WTC11 (cell line): ENCODE results near the gene EIF4G1. TPM values are rescaled to one million over a fixed set of nuclear protein-coding genes. Genes with fewer than 3 reads are reported as not detected.
A peak's percentile ranks its signal among the peaks of the same experiment; 100 is the strongest.

Experiments
- ATAC-seq: fragments of 200-7000 bp; cut with Tn5 transposase; 2 replicates; pipeline ENCODE4 v1.10.0; 2021; ENCODE audit warnings: mild to moderate bottlenecking, moderate library complexity
- CTCF ChIA-PET: fragments of 300-600 bp; sonication (Branson Sonifier 250); formaldehyde crosslinking; loops from one replicate; lab custom pipeline; 2021; ENCODE audit warnings: antibody characterized with exemption; lab: Charles Lee
- POLR2A ChIA-PET: fragments of 350-600 bp; sonication (Branson Sonifier 250); formaldehyde crosslinking; loops from one replicate; lab custom pipeline; 2021; ENCODE audit warnings: antibody characterized with exemption; lab: Charles Lee
- DNase-seq: peaks from one replicate; pipeline ENCODE4 v3.0.0; 2021; ENCODE audit warnings: low spot score
- H3K27ac Mint-ChIP-seq: 2 replicates; pipeline ENCODE4 v1.8.0; 2021; ENCODE audit warnings: mixed read lengths
- H3K27me3 Mint-ChIP-seq: 2 replicates; pipeline ENCODE4 v1.8.0; 2021; ENCODE audit warnings: low read depth, mild to moderate bottlenecking, moderate library complexity, mixed read lengths
- H3K36me3 Mint-ChIP-seq: 2 replicates; pipeline ENCODE4 v1.8.0; 2021; ENCODE audit warnings: mixed read lengths
- H3K4me1 Mint-ChIP-seq: 2 replicates; pipeline ENCODE4 v1.8.0; 2022; ENCODE audit warnings: mixed read lengths
- H3K4me3 Mint-ChIP-seq: 2 replicates; pipeline ENCODE4 v1.8.0; 2021; ENCODE audit warnings: mild to moderate bottlenecking, moderate library complexity, mixed read lengths
- H3K9me3 Mint-ChIP-seq: 2 replicates; pipeline ENCODE4 v1.8.0; 2021; ENCODE audit warnings: mixed read lengths
- AR ChIP-seq: fragments of 250-450 bp; sonication (Bioruptor Pico); IDR thresholded peaks from 2 replicates; pipeline ENCODE4 v1.9.0; 2021; ENCODE audit warnings: mild to moderate bottlenecking
- ERG ChIP-seq: fragments of 250-450 bp; sonication (Bioruptor Pico); IDR thresholded peaks from 2 replicates; pipeline ENCODE4 v1.8.0; 2021; ENCODE audit warnings: mild to moderate bottlenecking
- GRHL2 ChIP-seq: fragments of 250-450 bp; sonication (Bioruptor Pico); IDR thresholded peaks from 2 replicates; pipeline ENCODE4 v1.8.0; 2022; ENCODE audit warnings: mild to moderate bottlenecking, moderate library complexity; ENCODE audit not compliant: insufficient replicate concordance, severe bottlenecking
- GTF2I ChIP-seq: fragments of 250-450 bp; sonication (Bioruptor Pico); conservative IDR thresholded peaks from 2 replicates; pipeline ENCODE4 v1.4.0; 2021; ENCODE audit warnings: mild to moderate bottlenecking
- JUN ChIP-seq: sonication (generic); formaldehyde crosslinking; IDR thresholded peaks from 2 replicates; pipeline ENCODE4 v1.8.0; 2023; ENCODE audit warnings: mild to moderate bottlenecking, missing genetic modification reagents
- MAX ChIP-seq: sonication (generic); formaldehyde crosslinking; IDR thresholded peaks from 2 replicates; pipeline ENCODE4 v1.8.0; 2022; ENCODE audit warnings: mild to moderate bottlenecking, missing genetic modification reagents
- MXD4 ChIP-seq: fragments of 250-450 bp; sonication (Bioruptor Pico); IDR thresholded peaks from 2 replicates; pipeline ENCODE4 v1.8.0; 2021; ENCODE audit warnings: mild to moderate bottlenecking, moderate library complexity, borderline replicate concordance
- NR2C2 ChIP-seq: sonication (generic); formaldehyde crosslinking; IDR thresholded peaks from 2 replicates; pipeline ENCODE4 v1.8.0; 2022; ENCODE audit warnings: mild to moderate bottlenecking, missing genetic modification reagents
- SP1 ChIP-seq: sonication (generic); formaldehyde crosslinking; conservative IDR thresholded peaks from 2 replicates; pipeline ENCODE4 v1.8.1; 2022; ENCODE audit warnings: missing genetic modification reagents
- TCF7 ChIP-seq: sonication (generic); formaldehyde crosslinking; IDR thresholded peaks from 2 replicates; pipeline ENCODE4 v1.8.0; 2022; ENCODE audit warnings: mild to moderate bottlenecking, low read depth, missing genetic modification reagents, moderate library complexity
- TEAD4 ChIP-seq: sonication (generic); formaldehyde crosslinking; IDR thresholded peaks from 2 replicates; pipeline ENCODE4 v1.8.0; 2022; ENCODE audit warnings: mild to moderate bottlenecking, missing genetic modification reagents
- USF2 ChIP-seq: sonication (generic); formaldehyde crosslinking; IDR thresholded peaks from 2 replicates; pipeline ENCODE4 v1.8.1; 2023; ENCODE audit warnings: mild to moderate bottlenecking, missing genetic modification reagents, moderate library complexity
- ZNF121 ChIP-seq: sonication (generic); formaldehyde crosslinking; IDR thresholded peaks from 2 replicates; pipeline ENCODE4 v1.8.0; 2023; ENCODE audit warnings: missing genetic modification reagents
- ZNF138 ChIP-seq: sonication (generic); formaldehyde crosslinking; conservative IDR thresholded peaks from 2 replicates; pipeline ENCODE4 v1.8.1; 2022; ENCODE audit warnings: mild to moderate bottlenecking, moderate library complexity, missing genetic modification reagents
- ZNF317 ChIP-seq: sonication (generic); formaldehyde crosslinking; IDR thresholded peaks from 2 replicates; pipeline ENCODE4 v1.8.1; 2023; ENCODE audit warnings: low read depth, mild to moderate bottlenecking, moderate library complexity, missing genetic modification reagents, borderline replicate concordance
- ZSCAN18 ChIP-seq: fragments of 250-450 bp; sonication (Bioruptor Pico); IDR thresholded peaks from 2 replicates; pipeline ENCODE4 v2.1.2; 2022; ENCODE audit warnings: mild to moderate bottlenecking, moderate library complexity
- total RNA-seq: library from RNA; stranded (reverse); gene quantifications from 3 replicates; pipeline ENCODE4 v1.2.3, GENCODE V29; 2021

EIF4G1 gene
- total RNA-seq, 1 experiment from 2014 or later = 557 TPM

- peaks cover 22% of the 10 kb centered on the region for H3K4me1 Mint-ChIP-seq
- TF ChIP-seq ZSCAN18 (CRISPR knock-in tag) (no peak), JUN (CRISPR knock-in tag) (no peak), GRHL2 (CRISPR knock-in tag) (no peak)
- DNase-seq (no peak), ATAC-seq (no peak)
- POLR2A ChIA-PET = no interaction called here
- H3K27ac Mint-ChIP-seq = no peak overlapping the region
- CTCF ChIA-PET = interaction anchor here (0.6 to 5.2 kb wide), 5 partner anchors 10 to 159 kb away, joined by 3 to 33 read pairs (median 4); no protein-coding TSS in a partner anchor
- H3K27me3 Mint-ChIP-seq = peaks cover 57% of the 10 kb centered on the region
- no peaks in the 10 kb centered on the region for H3K36me3 Mint-ChIP-seq
- H3K9me3 Mint-ChIP-seq = no peaks in the 10 kb centered on the region
- peak overlapping the region; percentile 69; the same call in 1 of the 2 replicates for H3K4me3 Mint-ChIP-seq
Measured at GRCh38 chr3:184382326-184383032, 68.1 kb downstream of the EIF4G1 start.

GRCh38 chr3:184383033-184383740, 68.8 kb downstream of the EIF4G1 start:
- peaks cover 50% of the 10 kb centered on the region for H3K27me3 Mint-ChIP-seq
- POLR2A ChIA-PET = no interaction called here
- CTCF ChIA-PET = interaction anchor here (0.6 to 5.2 kb wide), 5 partner anchors 12 to 286 kb away, joined by 3 to 33 read pairs (median 3); no protein-coding TSS in a partner anchor
- TF ChIP-seq GTF2I (no peak), TEAD4 (CRISPR knock-in tag) (no peak), MXD4 (CRISPR knock-in tag) (no peak), USF2 (no peak), ZNF317 (CRISPR knock-in tag) (no peak), TCF7 (no peak), NR2C2 (CRISPR knock-in tag) (no peak), MAX (CRISPR knock-in tag) (no peak), SP1 (CRISPR knock-in tag) (no peak), ZNF121 (CRISPR knock-in tag) (no peak), GRHL2 (CRISPR knock-in tag) (no peak), ERG (no peak), ZNF138 (no peak), AR (no peak)
- TF ChIP-seq, all 79 proteins: peak for 0
- Mint-ChIP-seq H3K4me1 (peaks cover 15% of the 10 kb centered on the region), H3K9me3 (no peaks in the 10 kb centered on the region), H3K36me3 (no peaks in the 10 kb centered on the region), H3K27ac (no peak overlapping the region), H3K4me3 (no peak overlapping the region)
- no peak for DNase-seq
- ATAC-seq = no peak
